Measurements from ENCODE around the gene KDM4B.
A peak's percentile ranks its signal among the peaks of the same experiment; 100 is the strongest.

- peak; percentile 96 to 100 (median 99) for TF ChIP-seq CTCF (IDR thresholded peaks at IDR 0.05)
- TF ChIP-seq POLR2A (IDR thresholded peaks at IDR 0.05), result no peak
- TF ChIP-seq EP300 (IDR thresholded peaks at IDR 0.05; ENCODE audit: low read depth), result no peak
- peak in 1 of 3 donors; percentile 4 for TF ChIP-seq POLR2AphosphoS5 (IDR thresholded peaks at IDR 0.05)
These were observed 79.3 kb downstream of the KDM4B start for GRCh38 chr19:5048091-5048726.

Measured in transverse colon (tissue), 4 donors.